WTC11 (cell line): ENCODE measurements around the gene TMEM116. TPM values are rescaled to one million over a fixed set of nuclear protein-coding genes. Genes with fewer than 3 reads are reported as not detected.

Experiments used
- ATAC-seq: fragments of 200-7000 bp; cut with Tn5 transposase; 2 replicates; pipeline ENCODE4 v1.10.0; 2021; ENCODE audit warnings: mild to moderate bottlenecking, moderate library complexity
- CTCF ChIA-PET: fragments of 300-600 bp; sonication (Branson Sonifier 250); formaldehyde crosslinking; loops from one replicate; lab custom pipeline; 2021; ENCODE audit warnings: antibody characterized with exemption; lab: Charles Lee
- POLR2A ChIA-PET: fragments of 350-600 bp; sonication (Branson Sonifier 250); formaldehyde crosslinking; loops from one replicate; lab custom pipeline; 2021; ENCODE audit warnings: antibody characterized with exemption; lab: Charles Lee
- DNase-seq: peaks from one replicate; pipeline ENCODE4 v3.0.0; 2021; ENCODE audit warnings: low spot score
- H3K27ac Mint-ChIP-seq: 2 replicates; pipeline ENCODE4 v1.8.0; 2021; ENCODE audit warnings: mixed read lengths
- H3K27me3 Mint-ChIP-seq: 2 replicates; pipeline ENCODE4 v1.8.0; 2021; ENCODE audit warnings: low read depth, mild to moderate bottlenecking, moderate library complexity, mixed read lengths
- H3K36me3 Mint-ChIP-seq: 2 replicates; pipeline ENCODE4 v1.8.0; 2021; ENCODE audit warnings: mixed read lengths
- H3K4me1 Mint-ChIP-seq: 2 replicates; pipeline ENCODE4 v1.8.0; 2022; ENCODE audit warnings: mixed read lengths
- H3K4me3 Mint-ChIP-seq: 2 replicates; pipeline ENCODE4 v1.8.0; 2021; ENCODE audit warnings: mild to moderate bottlenecking, moderate library complexity, mixed read lengths
- H3K9me3 Mint-ChIP-seq: 2 replicates; pipeline ENCODE4 v1.8.0; 2021; ENCODE audit warnings: mixed read lengths
- ARID4B ChIP-seq: sonication (generic); formaldehyde crosslinking; IDR thresholded peaks from 2 replicates; pipeline ENCODE4 v1.8.0; 2023; ENCODE audit warnings: missing genetic modification reagents, mild to moderate bottlenecking, borderline replicate concordance
- CDX4 ChIP-seq: fragments of 250-450 bp; sonication (Bioruptor Pico); IDR thresholded peaks from 2 replicates; pipeline ENCODE4 v1.9.0; 2021; ENCODE audit warnings: moderate library complexity, mild to moderate bottlenecking, inconsistent platforms, borderline replicate concordance
- CREB1 ChIP-seq: sonication (generic); formaldehyde crosslinking; IDR thresholded peaks from 2 replicates; pipeline ENCODE4 v1.8.0; 2023; ENCODE audit warnings: mild to moderate bottlenecking, missing genetic modification reagents
- EMX1 ChIP-seq: fragments of 250-450 bp; sonication (Bioruptor Pico); IDR thresholded peaks from 2 replicates; pipeline ENCODE4 v1.8.0; 2021; ENCODE audit warnings: mild to moderate bottlenecking
- GTF2I ChIP-seq: fragments of 250-450 bp; sonication (Bioruptor Pico); conservative IDR thresholded peaks from 2 replicates; pipeline ENCODE4 v1.4.0; 2021; ENCODE audit warnings: mild to moderate bottlenecking
- HMGA2 ChIP-seq: fragments of 250-450 bp; sonication (Bioruptor Pico); IDR thresholded peaks from 2 replicates; pipeline ENCODE4 v1.4.0; 2021; ENCODE audit warnings: mild to moderate bottlenecking, moderate library complexity
- MLX ChIP-seq: sonication (generic); formaldehyde crosslinking; IDR thresholded peaks from 2 replicates; pipeline ENCODE4 v1.8.1; 2023; ENCODE audit warnings: mild to moderate bottlenecking, missing genetic modification reagents, moderate library complexity
- NFYB ChIP-seq: sonication (generic); formaldehyde crosslinking; conservative IDR thresholded peaks from 2 replicates; pipeline ENCODE4 v1.8.0; 2022; ENCODE audit warnings: low read depth, missing genetic modification reagents
- NR1H2 ChIP-seq: sonication (generic); formaldehyde crosslinking; IDR thresholded peaks from 2 replicates; pipeline ENCODE4 v1.9.0; 2021; ENCODE audit warnings: mild to moderate bottlenecking, moderate library complexity, missing genetic modification reagents
- NR2C2 ChIP-seq: sonication (generic); formaldehyde crosslinking; IDR thresholded peaks from 2 replicates; pipeline ENCODE4 v1.8.0; 2022; ENCODE audit warnings: mild to moderate bottlenecking, missing genetic modification reagents
- NR3C1 ChIP-seq: sonication (generic); formaldehyde crosslinking; conservative IDR thresholded peaks from 2 replicates; pipeline ENCODE4 v1.8.1; 2023; ENCODE audit warnings: low read depth, mild to moderate bottlenecking, missing genetic modification reagents
- PRDM15 ChIP-seq: sonication (generic); formaldehyde crosslinking; IDR thresholded peaks from 2 replicates; pipeline ENCODE4 v1.8.0; 2022; ENCODE audit warnings: missing genetic modification reagents
- RELA ChIP-seq: sonication (generic); formaldehyde crosslinking; IDR thresholded peaks from 2 replicates; pipeline ENCODE4 v1.8.1; 2022; ENCODE audit warnings: missing genetic modification reagents, mild to moderate bottlenecking, borderline replicate concordance
- RORB ChIP-seq: fragments of 250-450 bp; sonication (Bioruptor Pico); IDR thresholded peaks from 2 replicates; pipeline ENCODE4 v1.9.0; 2021; ENCODE audit warnings: mild to moderate bottlenecking
- SMAD3 ChIP-seq: sonication (generic); formaldehyde crosslinking; IDR thresholded peaks from 2 replicates; pipeline ENCODE4 v1.8.0; 2022; ENCODE audit warnings: missing genetic modification reagents, mild to moderate bottlenecking, borderline replicate concordance
- SMAD4 ChIP-seq: sonication (generic); formaldehyde crosslinking; IDR thresholded peaks from 2 replicates; pipeline ENCODE4 v1.8.0; 2022; ENCODE audit warnings: mild to moderate bottlenecking, missing genetic modification reagents
- SOX15 ChIP-seq: fragments of 250-450 bp; sonication (Bioruptor Pico); IDR thresholded peaks from 2 replicates; pipeline ENCODE4 v1.9.0; 2021; ENCODE audit warnings: mild to moderate bottlenecking
- TP53 ChIP-seq: sonication (generic); formaldehyde crosslinking; IDR thresholded peaks from 2 replicates; pipeline ENCODE4 v1.8.1; 2023; ENCODE audit warnings: mild to moderate bottlenecking, missing genetic modification reagents
- ZNF671 ChIP-seq: fragments of 250-450 bp; sonication (Bioruptor Pico); IDR thresholded peaks from 2 replicates; pipeline ENCODE4 v1.8.0; 2021; ENCODE audit warnings: mild to moderate bottlenecking
- ZSCAN18 ChIP-seq: fragments of 250-450 bp; sonication (Bioruptor Pico); IDR thresholded peaks from 2 replicates; pipeline ENCODE4 v2.1.2; 2022; ENCODE audit warnings: mild to moderate bottlenecking, moderate library complexity
- total RNA-seq: library from RNA; stranded (reverse); gene quantifications from 3 replicates; pipeline ENCODE4 v1.2.3, GENCODE V29; 2021

Gene TMEM116
- total RNA-seq, 1 experiment from 2014 or later = 7.8 TPM

GRCh38 chr12:112031472-112031871 lies 18.5 kb upstream of the TMEM116 start:
- CTCF ChIA-PET = interaction anchor here (0.6 kb wide), 1 partner anchor 18 kb away, joined by 4 read pairs; the partner anchor contains the start of genes ERP29 and TMEM116
- ATAC-seq = no peak
- Mint-ChIP-seq H3K36me3 (peaks cover 50% of the 10 kb centered on the region), H3K4me3 (no peak overlapping the region), H3K4me1 (peaks cover 22% of the 10 kb centered on the region), H3K27me3 (no peaks in the 10 kb centered on the region), H3K9me3 (no peaks in the 10 kb centered on the region), H3K27ac (peak overlapping the region; percentile 43; the same call in 1 of the 2 replicates)
- no peak for DNase-seq
- TF ChIP-seq ZNF671 (no peak), ARID4B (CRISPR knock-in tag) (no peak), CREB1 (CRISPR knock-in tag) (no peak), RORB (CRISPR knock-in tag) (no peak), SMAD4 (no peak), SOX15 (CRISPR knock-in tag) (no peak), HMGA2 (CRISPR knock-in tag) (no peak), NR2C2 (CRISPR knock-in tag) (no peak), MLX (no peak), EMX1 (CRISPR knock-in tag) (no peak), ZSCAN18 (no peak), NR1H2 (no peak), SMAD3 (CRISPR knock-in tag) (no peak), TP53 (CRISPR knock-in tag) (no peak), NR3C1 (CRISPR knock-in tag) (no peak), RELA (CRISPR knock-in tag) (no peak), CDX4 (no peak)
- POLR2A ChIA-PET = no interaction called here

- H3K36me3 Mint-ChIP-seq = peaks cover 40% of the 10 kb centered on the region
- ATAC-seq (no peak), DNase-seq (no peak)
- H3K4me1 Mint-ChIP-seq = peaks cover 18% of the 10 kb centered on the region
- no peaks in the 10 kb centered on the region for H3K27me3 Mint-ChIP-seq
- H3K4me3 Mint-ChIP-seq = no peak overlapping the region
- H3K9me3 Mint-ChIP-seq = no peaks in the 10 kb centered on the region
- POLR2A ChIA-PET = no interaction called here
- no peak for TF ChIP-seq PRDM15 (CRISPR knock-in tag)
- TF ChIP-seq SMAD4 = no peak
- no peak for TF ChIP-seq NFYB
- TF ChIP-seq GTF2I (CRISPR knock-in tag) = no peak
- no peak overlapping the region for H3K27ac Mint-ChIP-seq
- CTCF ChIA-PET = no interaction called here
These were observed 16.3 kb upstream of the TMEM116 start for GRCh38 chr12:112029301-112029700.
